SU-DHL-6 (cell line): ENCODE data around the gene NUP188.

ENCODE experiments used
- EZH2phosphoT487 ChIP-seq: fragments of 200-600 bp; sonication (generic), shearing (Covaris generic); conservative IDR thresholded peaks from 2 replicates; pipeline ENCODE4 v1.6.1; 2018; ENCODE audit warnings: mild to moderate bottlenecking, antibody characterized with exemption, low read length, moderate library complexity, mixed read lengths
- TF ChIP-seq, protein P1 (sequence below): fragments of 200-600 bp; sonication (generic); IDR thresholded peaks from one replicate; pipeline ENCODE4 v1.5.1; 2017; ENCODE audit warnings: antibody characterized with exemption, mild to moderate bottlenecking, low read length, moderate library complexity; ENCODE audit not compliant: insufficient read depth, poor library complexity, severe bottlenecking

DNA sequence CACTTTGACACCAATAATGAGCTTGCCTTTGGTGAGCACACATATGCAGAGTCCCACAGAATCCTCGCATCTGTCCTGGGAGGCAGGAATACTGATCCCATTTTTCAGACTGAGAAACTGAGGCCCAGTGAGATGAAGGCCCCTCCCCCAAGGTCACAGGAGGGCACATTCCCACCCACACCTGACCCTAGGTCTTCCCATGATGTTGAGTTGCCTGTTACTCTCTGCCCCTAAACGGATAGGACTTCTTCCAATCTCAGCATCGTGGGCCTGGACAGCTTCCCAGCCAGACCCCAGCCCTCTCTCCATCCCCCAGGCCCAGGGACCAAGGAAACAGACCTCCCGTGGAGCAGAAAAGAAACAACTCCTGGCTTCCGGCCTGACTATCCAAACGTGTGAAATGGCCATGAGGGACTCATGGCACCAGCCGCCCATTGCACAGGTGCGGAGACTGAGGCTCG lies 79.8 kb downstream of the NUP188 start:
- TF ChIP-seq, protein P1, sequence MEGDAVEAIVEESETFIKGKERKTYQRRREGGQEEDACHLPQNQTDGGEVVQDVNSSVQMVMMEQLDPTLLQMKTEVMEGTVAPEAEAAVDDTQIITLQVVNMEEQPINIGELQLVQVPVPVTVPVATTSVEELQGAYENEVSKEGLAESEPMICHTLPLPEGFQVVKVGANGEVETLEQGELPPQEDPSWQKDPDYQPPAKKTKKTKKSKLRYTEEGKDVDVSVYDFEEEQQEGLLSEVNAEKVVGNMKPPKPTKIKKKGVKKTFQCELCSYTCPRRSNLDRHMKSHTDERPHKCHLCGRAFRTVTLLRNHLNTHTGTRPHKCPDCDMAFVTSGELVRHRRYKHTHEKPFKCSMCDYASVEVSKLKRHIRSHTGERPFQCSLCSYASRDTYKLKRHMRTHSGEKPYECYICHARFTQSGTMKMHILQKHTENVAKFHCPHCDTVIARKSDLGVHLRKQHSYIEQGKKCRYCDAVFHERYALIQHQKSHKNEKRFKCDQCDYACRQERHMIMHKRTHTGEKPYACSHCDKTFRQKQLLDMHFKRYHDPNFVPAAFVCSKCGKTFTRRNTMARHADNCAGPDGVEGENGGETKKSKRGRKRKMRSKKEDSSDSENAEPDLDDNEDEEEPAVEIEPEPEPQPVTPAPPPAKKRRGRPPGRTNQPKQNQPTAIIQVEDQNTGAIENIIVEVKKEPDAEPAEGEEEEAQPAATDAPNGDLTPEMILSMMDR: no peak
- TF ChIP-seq EZH2phosphoT487: no peak
